Astrocyte (in vitro differentiated cells and primary cell): Measurements from ENCODE around the gene RPP14. TPM values are rescaled to one million over a fixed set of nuclear protein-coding genes. Genes with fewer than 3 reads are reported as not detected.
"Not testable (repeated sequence)": the region's sequence is repeated elsewhere in the genome, so short reads cannot be mapped to it uniquely, and the experiment has no call there.

Experiments
- DNase-seq: peaks from one replicate; pipeline ENCODE4 v3.0.0-alpha.2; 2010; ENCODE audit warnings: low read depth
- FAIRE-seq: peaks from 2 replicates; lab custom pipeline; 2011; peaks lifted over from hg19 to GRCh38; lab: Jason Lieb, UNC
- H2AFZ ChIP-seq: 2 replicates; pipeline ENCODE4 v1.6.0; 2012; ENCODE audit warnings: low read depth, low read length, inconsistent platforms
- H3K27ac ChIP-seq: 2 replicates; pipeline ENCODE4 v1.5.1; 2011; ENCODE audit warnings: low read depth, low read length, inconsistent platforms
- H3K27me3 ChIP-seq: 2 replicates; pipeline ENCODE4 v1.6.0; 2011; ENCODE audit warnings: low read length, inconsistent platforms; ENCODE audit not compliant: insufficient read depth
- H3K36me3 ChIP-seq: 2 replicates; pipeline ENCODE4 v1.5.1; 2011; ENCODE audit warnings: low read length, inconsistent platforms; ENCODE audit not compliant: insufficient read depth
- H3K4me1 ChIP-seq: 2 replicates; pipeline ENCODE4 v1.5.1; 2011; ENCODE audit warnings: low read length, inconsistent platforms; ENCODE audit not compliant: insufficient read depth
- H3K4me2 ChIP-seq: 2 replicates; pipeline ENCODE4 v1.6.0; 2012; ENCODE audit warnings: low read length, inconsistent platforms
- H3K4me3 ChIP-seq: 2 replicates; pipeline ENCODE4 v1.5.1; 2011; ENCODE audit warnings: low read depth, mild to moderate bottlenecking, low read length, inconsistent platforms; ENCODE audit not compliant: insufficient read depth
- H3K79me2 ChIP-seq: 2 replicates; pipeline ENCODE4 v1.6.0; 2012; ENCODE audit warnings: mild to moderate bottlenecking, low read length, inconsistent platforms; ENCODE audit not compliant: insufficient read depth
- H3K9ac ChIP-seq: 2 replicates; pipeline ENCODE4 v1.6.0; 2012; ENCODE audit warnings: mild to moderate bottlenecking, low read length, inconsistent platforms
- H3K9me3 ChIP-seq: 2 replicates; pipeline ENCODE4 v1.5.1; 2012; ENCODE audit warnings: low read depth, mild to moderate bottlenecking, low read length, inconsistent platforms; ENCODE audit not compliant: insufficient read depth
- H4K20me1 ChIP-seq: 2 replicates; pipeline ENCODE4 v1.6.0; 2012; ENCODE audit warnings: low read length, inconsistent platforms; ENCODE audit not compliant: insufficient read depth
- H3K27ac Mint-ChIP-seq: one replicate; pipeline ENCODE4 v1.8.0; 2021; ENCODE audit warnings: mild to moderate bottlenecking, mixed read lengths; ENCODE audit not compliant: unreplicated experiment
- H3K27me3 Mint-ChIP-seq: one replicate; pipeline ENCODE4 v1.8.0; 2021; ENCODE audit warnings: low read depth, mixed read lengths; ENCODE audit not compliant: unreplicated experiment
- H3K36me3 Mint-ChIP-seq: one replicate; pipeline ENCODE4 v1.8.0; 2021; ENCODE audit warnings: low read depth, mixed read lengths; ENCODE audit not compliant: unreplicated experiment
- H3K4me1 Mint-ChIP-seq: one replicate; pipeline ENCODE4 v1.8.0; 2021; ENCODE audit warnings: low read depth, mixed read lengths; ENCODE audit not compliant: unreplicated experiment
- H3K4me3 Mint-ChIP-seq: one replicate; pipeline ENCODE4 v1.8.0; 2021; ENCODE audit warnings: mild to moderate bottlenecking, moderate library complexity, mixed read lengths; ENCODE audit not compliant: unreplicated experiment
- H3K9me3 Mint-ChIP-seq: one replicate; pipeline ENCODE4 v1.8.0; 2021; ENCODE audit warnings: mild to moderate bottlenecking, mixed read lengths; ENCODE audit not compliant: unreplicated experiment
- CTCF ChIP-seq: IDR thresholded peaks from 2 replicates; pipeline ENCODE4 v1.5.1; 2011; ENCODE audit warnings: low read depth, mild to moderate bottlenecking, inconsistent platforms, low read length, moderate library complexity; ENCODE audit not compliant: insufficient read depth
- EZH2 ChIP-seq: IDR thresholded peaks from 2 replicates; pipeline ENCODE4 v1.6.1; 2012; ENCODE audit warnings: mild to moderate bottlenecking, low read length, inconsistent platforms; ENCODE audit not compliant: insufficient read depth
- total RNA-seq: library from RNA; stranded (reverse); gene quantifications from 2 replicates; pipeline ENCODE4 v1.2.1, GENCODE V29; 2021

Gene RPP14
- total RNA-seq, 1 donor from 2014 or later = 22.2 TPM

DNA sequence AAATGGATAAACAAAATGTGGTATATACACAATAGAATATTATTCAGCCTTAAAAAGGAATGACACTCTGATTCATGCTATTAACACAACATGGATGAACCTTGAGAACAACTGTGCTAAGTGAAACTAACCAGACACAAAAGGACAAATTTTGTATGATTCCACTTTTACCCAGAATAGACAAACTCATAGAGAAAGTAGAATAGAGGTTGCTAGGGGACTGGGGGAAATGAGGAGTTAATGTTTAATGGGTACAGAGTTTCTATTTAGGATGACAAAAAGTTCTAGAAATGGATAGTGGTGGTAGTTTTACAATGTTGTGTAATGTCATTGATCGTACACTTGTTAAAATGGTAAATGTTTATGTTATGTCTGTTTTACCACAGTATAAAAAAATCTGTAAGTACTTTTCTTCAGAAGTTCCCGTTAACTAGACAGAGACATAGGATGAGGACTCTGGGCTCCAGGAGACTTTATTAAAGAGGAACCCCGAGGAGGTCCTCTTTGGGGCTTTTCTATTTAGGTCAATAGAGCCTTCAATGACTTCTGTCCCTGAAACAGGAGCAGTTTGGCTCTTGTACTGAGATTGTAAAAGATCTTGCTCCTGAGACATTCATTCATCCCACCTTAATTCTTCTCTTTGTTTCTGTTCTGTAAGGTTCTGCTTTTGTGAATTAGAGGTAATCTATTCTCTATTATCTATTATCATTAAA, 43.9 kb upstream of the RPP14 start:
- H3K79me2 ChIP-seq = no peaks in the 10 kb centered on the region
- no peak overlapping the region for H3K9ac ChIP-seq
- no peaks in the 10 kb centered on the region for H3K27me3 ChIP-seq
- H2AFZ ChIP-seq = no peak overlapping the region
- H4K20me1 ChIP-seq = no peaks in the 10 kb centered on the region
- TF ChIP-seq EZH2 = no peak
- no peak for TF ChIP-seq CTCF
- no peaks in the 10 kb centered on the region for H3K36me3 ChIP-seq
- H3K27ac Mint-ChIP-seq = no peak overlapping the region
- H3K4me1 Mint-ChIP-seq = peaks cover 13% of the 10 kb centered on the region
- no peak overlapping the region for H3K4me3 Mint-ChIP-seq
- H3K27me3 Mint-ChIP-seq = no peaks in the 10 kb centered on the region
- H3K4me2 ChIP-seq = no peak overlapping the region
- DNase-seq = no peak
- no peak overlapping the region for H3K4me3 ChIP-seq
- no peaks in the 10 kb centered on the region for H3K9me3 Mint-ChIP-seq
- no peak overlapping the region for H3K27ac ChIP-seq
- peaks cover 13% of the 10 kb centered on the region for H3K4me1 ChIP-seq
- H3K9me3 ChIP-seq = no peaks in the 10 kb centered on the region
- peak; percentile 52 for FAIRE-seq
- H3K36me3 Mint-ChIP-seq = no peaks in the 10 kb centered on the region

DNA sequence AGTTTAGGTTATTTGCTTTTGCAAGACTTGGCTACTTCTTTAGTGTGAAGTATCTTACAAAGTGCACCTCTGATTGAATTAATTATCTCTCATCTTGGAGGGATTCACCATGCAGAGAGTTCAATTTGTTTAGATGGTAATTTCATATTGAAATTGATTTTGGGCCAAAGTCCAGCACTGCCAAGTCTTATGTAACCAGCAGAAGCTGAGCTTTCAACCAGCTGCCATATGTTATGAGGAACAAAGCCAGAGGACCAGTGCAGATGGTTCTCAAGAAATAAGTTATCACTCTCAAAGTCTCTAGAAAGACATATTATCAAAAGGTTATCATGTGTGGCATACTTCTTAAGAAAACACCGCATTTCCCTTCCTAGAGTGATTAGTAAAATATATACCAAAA, 39.5 kb upstream of the RPP14 start:
- no peak overlapping the region for H3K9ac ChIP-seq
- no peaks in the 10 kb centered on the region for H3K79me2 ChIP-seq
- Mint-ChIP-seq H3K4me3 (no peak overlapping the region), H3K27me3 (no peaks in the 10 kb centered on the region), H3K4me1 (no peaks in the 10 kb centered on the region), H3K36me3 (no peaks in the 10 kb centered on the region), H3K27ac (no peak overlapping the region), H3K9me3 (no peaks in the 10 kb centered on the region)
- no peak overlapping the region for H3K4me3 ChIP-seq
- H3K27ac ChIP-seq = no peak overlapping the region
- TF ChIP-seq EZH2 (no peak), CTCF (no peak)
- DNase-seq (no peak), FAIRE-seq (no peak)
- H3K36me3 ChIP-seq = no peaks in the 10 kb centered on the region
- no peaks in the 10 kb centered on the region for H4K20me1 ChIP-seq
- H3K9me3 ChIP-seq = no peaks in the 10 kb centered on the region
- H3K4me2 ChIP-seq = no peak overlapping the region
- H3K27me3 ChIP-seq = no peaks in the 10 kb centered on the region
- H2AFZ ChIP-seq = no peak overlapping the region
- no peaks in the 10 kb centered on the region for H3K4me1 ChIP-seq

DNA sequence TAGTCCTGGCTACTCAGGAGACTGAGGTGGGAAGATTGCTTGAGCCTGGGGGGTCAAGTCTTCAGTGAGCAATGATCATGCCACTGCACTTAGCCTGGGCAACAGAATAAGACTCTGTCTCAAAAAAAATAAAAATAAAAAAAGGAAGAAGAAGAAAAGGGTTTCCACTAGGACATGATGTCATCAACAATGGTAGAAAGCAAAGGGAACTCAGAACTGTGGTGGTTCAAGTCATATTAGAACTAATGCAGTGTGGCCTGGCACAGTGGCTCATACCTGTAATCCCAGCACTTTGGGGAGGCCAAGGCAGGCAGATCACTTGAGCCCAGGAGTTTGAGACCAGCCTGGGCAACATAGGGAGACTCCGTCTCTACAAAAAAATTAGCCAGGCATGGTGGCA, 38.5 kb upstream of the RPP14 start:
- H2AFZ ChIP-seq, H3K36me3 Mint-ChIP-seq, H3K9me3 Mint-ChIP-seq, H3K9me3 ChIP-seq, H3K36me3 ChIP-seq, DNase-seq, H3K9ac ChIP-seq, H3K27me3 Mint-ChIP-seq, H4K20me1 ChIP-seq, H3K79me2 ChIP-seq, H3K4me1 ChIP-seq, H3K27ac Mint-ChIP-seq, H3K27me3 ChIP-seq, H3K4me1 Mint-ChIP-seq, H3K27ac ChIP-seq, H3K4me3 Mint-ChIP-seq, FAIRE-seq, H3K4me2 ChIP-seq, H3K4me3 ChIP-seq: not testable (repeated sequence)
